Measurements from ENCODE around the gene CACNB2. TPM values are rescaled to one million over a fixed set of nuclear protein-coding genes. Genes with fewer than 3 reads are reported as not detected.
A peak's percentile ranks its signal among the peaks of the same experiment; 100 is the strongest.
"Not testable (repeated sequence)": the region's sequence is repeated elsewhere in the genome, so short reads cannot be mapped to it uniquely, and the experiment has no call there.

Gene CACNB2
- total RNA-seq, 1 donor from 2014 or later: 2.2 TPM

DNA sequence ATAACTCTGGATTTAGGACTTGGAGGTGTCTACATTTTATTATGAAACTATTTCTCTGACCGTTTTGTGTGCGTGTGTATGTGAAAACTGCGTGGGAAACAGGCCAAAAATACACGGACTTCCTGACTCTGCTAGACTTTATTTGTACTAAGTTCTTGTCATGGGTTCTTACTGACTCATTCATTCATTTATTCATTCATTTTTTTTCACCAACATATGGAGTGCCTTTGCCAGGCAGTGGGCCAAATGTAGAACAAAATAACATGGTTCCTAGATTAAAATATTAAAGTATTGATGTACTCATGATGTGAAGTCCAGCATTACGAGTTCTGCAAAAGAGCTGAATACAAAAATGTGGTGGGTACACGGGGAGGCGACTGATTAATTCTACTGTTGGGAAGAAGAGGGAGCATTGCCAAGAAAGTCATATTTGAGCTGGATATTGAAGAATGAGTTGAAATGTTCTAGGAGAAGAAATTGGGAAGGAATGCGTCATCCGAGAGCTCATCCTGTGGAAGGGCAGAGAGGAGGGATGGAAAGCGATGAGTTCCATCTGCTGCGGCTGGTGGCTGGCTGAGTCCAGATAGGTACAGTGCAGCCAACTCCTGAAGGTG is 24.6 kb downstream of the CACNB2 start:
- no peak for DNase-seq (ENCODE audit: low read depth, low spot score)
- no peaks in the 10 kb centered on the region for H3K36me3 Mint-ChIP-seq (ENCODE audit: low read depth)
- peaks cover 3% of the 10 kb centered on the region for H3K27me3 Mint-ChIP-seq (ENCODE audit: low read depth)
- TF ChIP-seq CTCF (conservative IDR thresholded peaks at IDR 0.05): no peak
- peaks cover 2% of the 10 kb centered on the region for H3K9me3 Mint-ChIP-seq
- H3K4me3 Mint-ChIP-seq: no peak overlapping the region
- H3K4me1 Mint-ChIP-seq: no peaks in the 10 kb centered on the region
- H3K27ac Mint-ChIP-seq (ENCODE audit: unreplicated experiment): no peak overlapping the region

DNA sequence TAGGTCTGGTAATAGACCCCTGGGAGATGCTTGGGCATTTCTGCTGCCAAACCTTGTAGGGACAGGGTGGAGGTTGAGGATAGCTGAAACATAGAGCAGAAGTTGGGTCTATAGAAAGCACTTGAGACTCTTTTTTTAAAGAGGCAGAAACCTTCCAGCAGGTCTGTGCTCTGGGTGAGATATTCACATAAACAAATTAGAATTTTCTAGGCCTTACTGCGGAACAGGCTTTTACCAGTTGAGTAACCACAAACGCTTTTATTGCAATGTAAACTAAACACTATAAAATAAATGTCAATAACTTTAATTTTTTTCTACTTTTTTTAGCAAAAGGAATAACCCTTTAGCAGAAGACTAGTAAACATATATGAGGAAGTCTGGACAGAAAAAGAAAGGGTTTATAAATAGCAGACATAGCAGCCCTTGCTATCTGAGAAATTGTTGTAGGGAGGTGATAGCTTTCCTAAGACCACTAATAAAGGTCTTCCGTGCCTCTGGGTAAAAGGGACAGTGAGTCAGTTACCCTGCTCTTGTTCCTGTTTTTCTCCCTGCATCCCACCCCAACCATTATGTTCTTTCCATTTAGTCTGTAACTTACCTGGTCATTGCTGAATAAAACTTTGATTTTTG is 38.7 kb downstream of the CACNB2 start:
- Mint-ChIP-seq H3K4me1 (peaks cover 21% of the 10 kb centered on the region), H3K27ac (ENCODE audit: unreplicated experiment) (no peak overlapping the region), H3K4me3 (no peak overlapping the region), H3K36me3 (ENCODE audit: low read depth) (no peaks in the 10 kb centered on the region), H3K9me3 (no peaks in the 10 kb centered on the region), H3K27me3 (ENCODE audit: low read depth) (no peaks in the 10 kb centered on the region)
- DNase-seq (ENCODE audit: low read depth, low spot score): no peak
- TF ChIP-seq CTCF (conservative IDR thresholded peaks at IDR 0.05): no peak

- TF ChIP-seq CTCF (conservative IDR thresholded peaks at IDR 0.05): no peak
- no peak overlapping the region for H3K27ac Mint-ChIP-seq (ENCODE audit: unreplicated experiment)
- DNase-seq (ENCODE audit: low read depth, low spot score): no peak
These were observed 39.7 kb downstream of the CACNB2 start for GRCh38 chr10:18179891-18180290.

DNA sequence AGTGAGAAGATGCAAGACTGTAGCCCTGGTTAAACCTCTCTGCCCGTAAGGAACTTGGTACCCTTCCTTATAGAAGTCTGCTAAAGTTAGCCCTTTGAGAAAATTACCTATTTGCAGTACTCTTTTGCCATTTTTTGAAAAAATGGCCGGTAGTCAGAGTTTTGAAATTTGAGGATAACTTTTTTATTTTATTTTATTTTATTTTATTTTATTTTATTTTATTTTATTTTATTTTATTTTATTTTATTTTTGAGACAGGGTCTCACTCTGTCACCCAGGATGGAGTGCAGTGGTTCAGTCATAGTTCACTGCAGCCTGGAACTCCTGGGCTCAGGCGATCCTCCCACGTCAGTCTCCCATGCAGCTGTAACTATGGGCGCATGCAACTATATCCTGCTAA is 41.2 kb downstream of the CACNB2 start:
- not testable (repeated sequence) for DNase-seq (ENCODE audit: low read depth, low spot score); H3K9me3 Mint-ChIP-seq; H3K4me3 Mint-ChIP-seq; H3K27me3 Mint-ChIP-seq (ENCODE audit: low read depth); H3K36me3 Mint-ChIP-seq (ENCODE audit: low read depth)
- peaks cover 21% of the 10 kb centered on the region for H3K4me1 Mint-ChIP-seq
- H3K27ac Mint-ChIP-seq (ENCODE audit: unreplicated experiment): peak overlapping the region; percentile 39

More at GRCh38 chr10:18179891-18180290, 39.7 kb downstream of the CACNB2 start:
- Mint-ChIP-seq H3K36me3 (ENCODE audit: low read depth) (no peaks in the 10 kb centered on the region), H3K9me3 (no peaks in the 10 kb centered on the region), H3K27me3 (ENCODE audit: low read depth) (no peaks in the 10 kb centered on the region), H3K4me3 (no peak overlapping the region), H3K4me1 (peaks cover 21% of the 10 kb centered on the region)

DNA sequence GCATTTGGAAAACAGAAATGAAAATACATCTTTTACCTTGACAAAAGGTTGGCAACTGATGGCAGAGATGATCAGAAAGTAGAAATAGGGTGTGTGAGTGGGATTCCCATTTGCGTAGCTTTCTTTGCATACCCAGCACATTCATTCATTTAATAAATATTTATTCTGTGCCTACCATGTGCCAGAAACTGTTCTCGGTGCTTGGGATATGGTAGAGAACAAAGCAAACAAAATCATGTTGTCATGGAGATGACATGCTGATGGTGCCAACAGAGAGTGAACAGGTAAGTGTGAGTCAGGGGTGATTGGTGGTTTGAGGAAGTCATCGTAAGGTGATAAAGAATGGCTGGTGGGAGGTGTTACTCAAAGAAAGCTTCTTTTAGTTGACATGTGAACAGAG is 45.4 kb downstream of the CACNB2 start:
- Mint-ChIP-seq H3K27me3 (ENCODE audit: low read depth) (peaks cover 6% of the 10 kb centered on the region), H3K4me3 (no peak overlapping the region), H3K9me3 (no peaks in the 10 kb centered on the region), H3K4me1 (peaks cover 3% of the 10 kb centered on the region), H3K36me3 (ENCODE audit: low read depth) (no peaks in the 10 kb centered on the region), H3K27ac (ENCODE audit: unreplicated experiment) (no peak overlapping the region)
- DNase-seq (ENCODE audit: low read depth, low spot score): no peak
- TF ChIP-seq CTCF (conservative IDR thresholded peaks at IDR 0.05): no peak

DNA sequence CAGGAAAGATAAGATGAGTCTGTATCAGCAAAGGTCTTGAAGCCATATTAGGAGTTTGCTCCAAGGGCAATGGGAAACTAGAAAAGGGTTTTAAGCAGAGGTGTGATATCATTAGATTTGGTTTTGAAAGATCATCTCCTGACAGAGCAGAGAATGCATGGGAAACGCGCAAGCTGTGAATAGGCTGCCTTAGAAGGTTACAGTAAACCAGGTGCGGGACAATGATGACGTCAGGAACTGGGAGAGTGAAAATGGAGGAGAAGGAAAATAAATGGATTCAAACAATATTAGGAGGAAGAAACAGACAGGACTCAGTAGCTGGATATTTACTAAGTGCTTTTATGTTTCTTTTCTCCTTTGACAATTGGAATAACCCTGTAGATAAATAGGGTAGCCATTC is 50.6 kb downstream of the CACNB2 start:
- Mint-ChIP-seq H3K4me1 (no peaks in the 10 kb centered on the region), H3K9me3 (peaks cover 2% of the 10 kb centered on the region), H3K36me3 (ENCODE audit: low read depth) (no peaks in the 10 kb centered on the region), H3K4me3 (no peak overlapping the region), H3K27ac (ENCODE audit: unreplicated experiment) (no peak overlapping the region), H3K27me3 (ENCODE audit: low read depth) (peaks cover 13% of the 10 kb centered on the region)
- TF ChIP-seq CTCF (conservative IDR thresholded peaks at IDR 0.05): no peak
- DNase-seq (ENCODE audit: low read depth, low spot score): no peak
